Thyroid gland (tissue), 4 donors: ENCODE measurements around the gene PLCD1. TPM values are rescaled to one million over a fixed set of nuclear protein-coding genes. Genes with fewer than 3 reads are reported as not detected.

Experiments used
- DNase-seq, 2 donors: peaks; one replicate each; pipeline ENCODE4 v3.0.0-alpha.2; 2019
- H3K27ac ChIP-seq, 3 donors: fragments of 200-600 bp; sonication (generic); 1 replicate in 2 of 3; 2 replicates in 1 of 3; pipeline ENCODE4 v1.5.1; 2016 to 2019; ENCODE audit warnings: mild to moderate bottlenecking in 1 of 3, moderate library complexity in 1 of 3
- H3K27me3 ChIP-seq: fragments of 200-600 bp; sonication (generic); one replicate; pipeline ENCODE4 v1.5.1; 2019
- H3K36me3 ChIP-seq, 2 donors: fragments of 200-600 bp; sonication (generic); one replicate each; pipeline ENCODE4 v1.5.1; 2016 to 2019
- H3K4me1 ChIP-seq, 2 donors: fragments of 200-600 bp; sonication (generic); one replicate each; pipeline ENCODE4 v1.5.1; 2017 to 2019
- H3K4me3 ChIP-seq, 3 donors: fragments of 200-600 bp; sonication (generic); replicated peaks in 1 of 3; 1 replicate in 2 of 3; 2 replicates in 1 of 3; pipeline ENCODE4 v1.5.1; 2016; ENCODE audit warnings: mild to moderate bottlenecking in 1 of 3
- H3K9me3 ChIP-seq: fragments of 200-600 bp; sonication (generic); one replicate; pipeline ENCODE4 v1.5.1; 2017
- POLR2A ChIP-seq, 2 donors: fragments of 450-650 bp; IDR thresholded peaks; one replicate each; pipeline ENCODE4 v1.6.1; 2017; ENCODE audit warnings: antibody characterized with exemption in 2 of 2, mild to moderate bottlenecking in 2 of 2, moderate library complexity in 1 of 2
- WGBS, 2 donors: methylation state at CpG; one replicate each; pipeline ENCODE4 v1.1.5; 2017; 5-methylcytosine and 5-hydroxymethylcytosine counted together
- intact Hi-C: fragments of 100-400 bp; cut with DNase I; formaldehyde crosslinking; loops from one replicate; pipeline ENCODE4 v1.15.1; 2023
- total RNA-seq, 4 donors: library from RNA; depleted of rRNA; stranded (reverse); fragments of >200 nt; gene quantifications; one replicate each; pipeline ENCODE4 v1.2.3, GENCODE V29; 2016
- TF ChIP-seq, protein P1 (sequence below), 6 experiments: fragments of 200-600 bp in 3 of 6; fragments of 450-650 bp in 3 of 6; sonication (generic) in 3 of 6; IDR thresholded peaks; one replicate each; pipeline ENCODE4 v1.5.1; 2016 to 2019; ENCODE audit warnings: antibody characterized with exemption in 6 of 6, mild to moderate bottlenecking in 2 of 6, inconsistent platforms in 1 of 6, moderate library complexity in 1 of 6

The PLCD1 gene
- total RNA-seq, 4 donors from 2014 or later: 13.8 to 19.9 (median 16.0) TPM

DNA sequence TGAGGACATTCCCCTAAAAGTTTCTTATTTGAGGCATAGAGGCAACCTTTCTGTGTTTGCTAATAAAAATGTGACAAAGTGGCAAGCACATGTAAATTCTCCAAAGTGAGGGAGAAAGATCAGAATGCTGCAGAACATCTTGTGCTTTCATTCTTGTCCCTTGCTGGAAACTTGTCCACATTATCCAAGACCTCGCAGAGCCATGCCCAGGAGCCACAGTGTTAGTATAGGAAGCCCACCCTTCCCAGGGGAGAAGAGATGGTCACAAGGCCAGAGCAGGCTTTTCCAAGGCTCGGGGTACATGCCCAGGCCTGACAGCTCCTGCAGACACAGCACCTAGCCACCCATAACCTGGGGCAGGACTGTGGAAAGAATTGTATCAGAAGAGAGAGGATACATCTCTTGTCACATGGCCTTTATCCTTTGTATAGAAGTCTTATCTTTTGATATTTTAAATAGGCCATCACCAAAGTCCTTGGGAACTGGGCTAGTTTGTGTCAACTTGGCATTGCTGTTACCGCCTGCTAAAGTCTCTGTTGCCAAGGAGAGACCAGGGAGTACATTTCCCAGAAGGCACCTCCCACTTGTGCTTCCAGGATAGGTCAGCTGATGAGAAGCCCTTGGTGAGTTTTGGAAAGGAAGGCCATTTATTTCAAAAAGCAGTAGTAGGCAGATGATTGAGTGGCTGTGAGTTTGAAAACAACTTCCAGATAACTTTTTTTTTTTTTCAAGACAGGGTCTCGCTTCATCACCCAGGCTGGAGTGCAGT is 20.1 kb upstream of the PLCD1 start:
- no peak overlapping the region for H3K4me3 ChIP-seq
- TF ChIP-seq, protein P1, sequence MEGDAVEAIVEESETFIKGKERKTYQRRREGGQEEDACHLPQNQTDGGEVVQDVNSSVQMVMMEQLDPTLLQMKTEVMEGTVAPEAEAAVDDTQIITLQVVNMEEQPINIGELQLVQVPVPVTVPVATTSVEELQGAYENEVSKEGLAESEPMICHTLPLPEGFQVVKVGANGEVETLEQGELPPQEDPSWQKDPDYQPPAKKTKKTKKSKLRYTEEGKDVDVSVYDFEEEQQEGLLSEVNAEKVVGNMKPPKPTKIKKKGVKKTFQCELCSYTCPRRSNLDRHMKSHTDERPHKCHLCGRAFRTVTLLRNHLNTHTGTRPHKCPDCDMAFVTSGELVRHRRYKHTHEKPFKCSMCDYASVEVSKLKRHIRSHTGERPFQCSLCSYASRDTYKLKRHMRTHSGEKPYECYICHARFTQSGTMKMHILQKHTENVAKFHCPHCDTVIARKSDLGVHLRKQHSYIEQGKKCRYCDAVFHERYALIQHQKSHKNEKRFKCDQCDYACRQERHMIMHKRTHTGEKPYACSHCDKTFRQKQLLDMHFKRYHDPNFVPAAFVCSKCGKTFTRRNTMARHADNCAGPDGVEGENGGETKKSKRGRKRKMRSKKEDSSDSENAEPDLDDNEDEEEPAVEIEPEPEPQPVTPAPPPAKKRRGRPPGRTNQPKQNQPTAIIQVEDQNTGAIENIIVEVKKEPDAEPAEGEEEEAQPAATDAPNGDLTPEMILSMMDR (IDR thresholded peaks at IDR 0.05): no peak
- TF ChIP-seq POLR2A (IDR thresholded peaks at IDR 0.05): no peak
- peaks cover 0 to 15% of the 10 kb centered on the region in 2 donors for H3K4me1 ChIP-seq
- intact Hi-C loops: no loop called here
- H3K9me3 ChIP-seq: no peaks in the 10 kb centered on the region
- H3K27me3 ChIP-seq: no peaks in the 10 kb centered on the region
- 76 to 92% methylated on average over 4 of the region's 4 CpGs for WGBS, 2 donors
- no peak for DNase-seq
- H3K36me3 ChIP-seq: no peaks in the 10 kb centered on the region
- H3K27ac ChIP-seq: no peak overlapping the region

DNA sequence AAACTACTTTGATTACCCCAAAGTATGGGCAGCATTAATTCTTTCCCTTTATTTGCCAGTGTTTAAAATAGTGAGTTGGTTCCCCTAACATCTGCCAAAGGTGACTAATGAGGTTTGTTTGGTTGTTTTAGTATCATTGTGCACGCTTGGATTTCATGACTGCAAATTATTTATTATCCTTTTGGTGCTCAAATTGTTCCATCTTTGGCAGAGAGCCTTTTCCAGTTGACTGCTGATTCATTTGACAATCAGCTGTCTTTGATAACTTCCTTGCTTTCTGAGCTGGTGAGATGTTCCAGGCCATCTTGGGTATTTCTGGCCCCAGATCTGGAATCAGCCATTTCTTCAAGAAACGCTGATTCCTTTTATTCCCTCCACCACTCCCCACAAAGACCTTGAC is 18.5 kb upstream of the PLCD1 start:
- intact Hi-C loops: no loop called here
- peaks cover 0 to 11% of the 10 kb centered on the region in 2 donors for H3K4me1 ChIP-seq
- H3K27me3 ChIP-seq: no peaks in the 10 kb centered on the region
- H3K36me3 ChIP-seq: no peaks in the 10 kb centered on the region
- TF ChIP-seq, protein P1 (IDR thresholded peaks at IDR 0.05): no peak
- no peaks in the 10 kb centered on the region for H3K9me3 ChIP-seq
- DNase-seq: no peak
- 81 to 92% methylated on average over 2 of the region's 2 CpGs for WGBS, 2 donors
- H3K27ac ChIP-seq: no peak overlapping the region
- no peak overlapping the region for H3K4me3 ChIP-seq

DNA sequence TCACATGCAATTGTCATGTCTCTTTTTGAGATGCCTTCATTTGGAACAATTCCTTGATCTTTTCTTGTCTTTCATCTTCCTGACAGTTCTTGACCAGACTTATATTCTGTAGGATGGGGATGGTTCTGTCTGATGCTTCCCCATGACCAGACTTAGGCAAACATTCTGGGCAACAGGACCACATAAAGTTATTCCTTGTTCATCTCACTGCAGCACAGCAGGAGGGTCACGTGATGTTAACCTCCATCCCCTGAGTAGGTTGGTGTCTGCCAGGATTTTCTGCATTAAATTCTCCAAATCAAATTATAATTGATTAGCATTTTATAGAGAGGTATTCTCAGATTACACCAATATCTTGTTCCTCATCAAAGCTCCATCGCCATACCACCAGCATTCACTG is 17.4 kb upstream of the PLCD1 start:
- Histone ChIP-seq H3K4me3 (no peak overlapping the region), H3K9me3 (no peaks in the 10 kb centered on the region), H3K36me3 (no peaks in the 10 kb centered on the region), H3K4me1 (peaks cover 0 to 11% of the 10 kb centered on the region in 2 donors), H3K27ac (no peak overlapping the region), H3K27me3 (no peaks in the 10 kb centered on the region)
- intact Hi-C loops: no loop called here
- WGBS, 2 donors: 91 to 94% methylated on average over 2 of the region's 2 CpGs
- TF ChIP-seq, protein P1 (IDR thresholded peaks at IDR 0.05): no peak
- TF ChIP-seq POLR2A (IDR thresholded peaks at IDR 0.05): no peak
- DNase-seq: no peak

DNA sequence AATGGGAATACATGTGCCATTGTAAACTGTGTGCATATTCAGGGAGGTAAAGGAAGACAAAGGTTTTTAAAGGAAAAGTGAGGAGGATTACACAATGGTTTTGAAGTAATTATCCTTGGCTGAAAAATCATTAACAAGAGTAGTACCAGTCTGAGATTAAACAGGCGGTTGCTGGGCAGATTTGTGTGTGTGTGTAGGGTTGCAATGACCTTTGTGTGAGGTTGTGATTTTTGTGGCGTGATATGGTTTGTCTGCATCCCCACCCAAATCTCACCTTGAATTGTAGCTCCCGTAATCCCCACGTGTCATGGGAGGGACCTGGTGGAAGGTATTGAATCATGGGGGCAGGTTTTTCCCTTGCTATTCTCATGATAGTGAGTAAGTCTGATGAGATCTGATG is 16.6 kb upstream of the PLCD1 start:
- H3K4me1 ChIP-seq: peaks cover 0 to 11% of the 10 kb centered on the region in 2 donors
- no peak for DNase-seq
- TF ChIP-seq POLR2A (IDR thresholded peaks at IDR 0.05): no peak
- TF ChIP-seq, protein P1 (IDR thresholded peaks at IDR 0.05): no peak
- no peaks in the 10 kb centered on the region for H3K9me3 ChIP-seq
- 93 to 96% methylated on average over 4 of the region's 4 CpGs for WGBS, 2 donors
- no peak overlapping the region for H3K4me3 ChIP-seq
- intact Hi-C loops: no loop called here
- no peak overlapping the region for H3K27ac ChIP-seq
- no peaks in the 10 kb centered on the region for H3K27me3 ChIP-seq
- H3K36me3 ChIP-seq: no peaks in the 10 kb centered on the region

DNA sequence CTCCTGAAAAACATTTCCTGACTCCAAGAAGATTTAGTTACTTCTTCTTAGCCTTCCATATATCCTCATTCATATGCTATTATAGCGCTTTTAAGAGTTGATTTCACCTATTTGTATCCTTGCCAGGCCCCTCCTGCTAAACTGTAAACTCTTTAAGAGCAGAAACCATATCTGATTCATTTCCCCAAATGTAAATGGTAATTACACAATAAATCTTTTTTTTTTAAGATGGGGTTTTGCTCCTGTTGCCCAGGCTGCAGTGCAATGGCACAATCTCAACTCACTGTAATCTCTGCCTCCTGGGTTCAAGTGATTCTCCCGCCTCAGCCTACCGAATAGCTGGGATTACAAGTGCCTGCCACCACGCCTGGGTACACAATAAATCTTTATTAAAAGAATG is 14.0 kb upstream of the PLCD1 start:
- H3K27me3 ChIP-seq: no peaks in the 10 kb centered on the region
- peaks cover 0 to 12% of the 10 kb centered on the region in 2 donors for H3K4me1 ChIP-seq
- TF ChIP-seq POLR2A (IDR thresholded peaks at IDR 0.05): no peak
- TF ChIP-seq, protein P1 (IDR thresholded peaks at IDR 0.05): no peak
- H3K27ac ChIP-seq: no peak overlapping the region
- H3K9me3 ChIP-seq: no peaks in the 10 kb centered on the region
- H3K36me3 ChIP-seq: no peaks in the 10 kb centered on the region
- WGBS, 2 donors: 85 to 90% methylated on average over 4 of the region's 4 CpGs
- intact Hi-C loops: no loop called here
- DNase-seq: no peak
- no peak overlapping the region for H3K4me3 ChIP-seq
